Measurements from ENCODE around the gene PSME1.
A peak's percentile ranks its signal among the peaks of the same experiment; 100 is the strongest.
"Not testable (repeated sequence)": the region's sequence is repeated elsewhere in the genome, so short reads cannot be mapped to it uniquely, and the experiment has no call there.

Gene PSME1

DNA sequence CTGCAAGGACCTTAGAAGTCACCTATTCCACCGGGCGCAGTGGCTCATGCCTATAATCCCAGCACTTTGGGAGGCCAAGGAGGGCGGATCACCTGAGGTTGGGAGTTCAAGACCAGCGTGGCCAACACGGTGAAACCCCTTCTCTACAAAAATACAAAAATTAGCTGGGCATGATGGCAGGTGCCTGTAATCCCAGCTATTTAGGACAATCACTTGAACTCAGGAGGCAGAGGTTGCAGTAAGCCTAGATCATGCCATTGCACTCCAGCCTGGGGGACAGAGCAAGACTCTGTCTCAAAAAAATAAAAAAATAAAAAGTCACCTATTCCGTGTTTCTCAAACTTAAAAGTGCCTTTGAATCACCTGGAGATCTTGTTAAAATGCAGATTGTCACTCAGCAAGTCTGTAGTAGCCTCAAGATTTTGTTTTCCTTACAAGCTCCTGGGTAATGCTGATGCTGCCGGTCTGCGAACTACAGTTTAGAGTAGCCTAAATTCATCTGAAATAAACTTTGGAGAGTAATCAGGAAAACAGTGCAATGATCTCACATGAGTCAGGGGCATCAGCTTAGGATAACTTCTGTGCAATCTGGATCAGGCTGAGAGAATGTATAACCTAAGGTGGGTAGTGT, 30.3 kb upstream of the PSME1 start:
- DNase-seq (ENCODE audit: low spot score): not testable (repeated sequence)

DNA sequence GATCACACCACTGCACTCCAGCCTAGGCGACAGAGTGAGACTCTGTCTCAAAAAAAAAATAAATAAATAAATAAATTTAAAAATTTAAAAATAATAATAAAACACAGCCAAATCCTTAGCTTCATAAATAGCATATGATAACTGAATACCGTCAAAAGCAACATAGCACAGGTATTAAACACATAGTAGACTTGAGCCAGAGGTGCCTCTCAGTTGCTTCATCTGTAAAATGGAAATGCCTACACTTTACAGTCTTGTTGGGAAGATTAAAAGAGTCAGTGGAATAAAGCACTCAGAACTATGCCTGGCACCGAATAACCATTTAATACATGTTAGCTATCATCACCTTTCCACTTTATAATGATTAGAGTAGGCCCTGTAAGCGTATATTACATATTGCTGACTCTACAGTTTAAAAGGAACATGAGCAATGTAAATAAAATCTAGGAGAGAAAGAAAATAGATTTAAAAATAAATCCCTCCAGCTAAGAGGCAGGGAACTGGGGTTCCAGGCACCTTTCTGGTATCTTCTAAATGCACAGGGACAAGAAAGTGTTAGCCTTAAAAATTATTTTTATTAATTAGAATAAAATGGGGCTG, 29.2 kb upstream of the PSME1 start:
- DNase-seq (ENCODE audit: low spot score): no peak

DNA sequence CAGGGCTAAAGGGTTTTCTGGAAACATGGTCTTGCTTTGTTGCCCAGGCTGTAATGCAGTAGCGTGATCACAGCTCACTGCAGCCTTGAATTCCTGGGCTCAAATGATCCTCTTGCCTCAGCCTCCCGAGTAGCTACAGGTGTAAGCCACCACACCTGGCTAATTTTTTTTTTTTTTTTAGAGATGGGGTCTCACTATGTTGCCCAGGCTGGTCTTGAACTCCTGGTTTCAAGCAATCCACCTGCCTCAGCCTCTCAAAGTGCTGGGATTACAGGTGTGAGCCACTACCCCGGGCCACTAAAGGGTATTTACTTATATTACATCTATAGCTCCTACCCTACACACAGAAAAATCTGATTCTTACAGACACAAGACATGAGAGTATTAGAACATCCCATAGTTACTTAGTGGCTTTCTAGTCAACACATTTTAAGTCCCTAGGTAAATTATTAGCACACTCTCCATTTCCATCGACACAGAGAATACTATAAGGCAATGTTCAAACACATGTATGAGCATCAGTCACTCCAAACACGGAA, 27.6 kb upstream of the PSME1 start:
- no peak for DNase-seq (ENCODE audit: low spot score)

DNA sequence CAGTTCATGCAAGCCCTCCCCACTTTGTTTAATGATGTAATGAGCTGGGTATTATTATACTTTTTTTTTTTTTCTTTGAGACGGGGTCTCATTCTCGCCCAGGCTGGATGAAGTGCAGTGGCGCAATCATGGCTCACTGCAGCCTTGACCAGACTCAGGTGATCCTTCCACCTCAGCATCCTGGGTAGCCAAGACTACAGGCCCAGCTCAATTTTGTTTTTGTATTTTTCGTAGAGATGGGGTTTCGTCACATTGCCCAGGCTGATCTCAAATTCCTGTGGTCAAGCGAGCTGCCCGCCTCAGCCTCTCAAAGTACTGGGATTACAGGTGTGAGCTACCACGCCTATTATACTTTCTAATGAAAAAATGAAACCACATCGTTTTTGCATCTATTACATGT, 25.9 kb upstream of the PSME1 start:
- DNase-seq (ENCODE audit: low spot score): no peak

DNA sequence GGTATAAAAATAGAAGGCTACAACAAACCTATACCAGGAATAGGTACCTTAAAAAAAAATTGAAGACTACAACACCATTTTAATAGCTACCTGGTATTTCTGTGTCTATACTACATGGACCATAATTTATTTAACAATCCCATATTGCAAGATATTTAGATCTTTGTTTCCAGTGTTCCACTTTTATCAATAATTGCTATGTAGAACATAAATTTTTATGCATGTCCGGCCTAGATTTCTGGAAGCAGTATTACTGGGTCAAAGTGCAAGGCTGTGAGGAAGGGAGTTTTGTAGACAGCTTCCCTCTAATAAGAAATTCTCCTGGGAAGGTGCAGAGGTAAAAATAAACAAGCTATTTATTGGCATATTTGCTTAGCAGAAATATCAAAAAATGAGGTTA, 25.5 kb upstream of the PSME1 start:
- DNase-seq (ENCODE audit: low spot score): no peak

DNA sequence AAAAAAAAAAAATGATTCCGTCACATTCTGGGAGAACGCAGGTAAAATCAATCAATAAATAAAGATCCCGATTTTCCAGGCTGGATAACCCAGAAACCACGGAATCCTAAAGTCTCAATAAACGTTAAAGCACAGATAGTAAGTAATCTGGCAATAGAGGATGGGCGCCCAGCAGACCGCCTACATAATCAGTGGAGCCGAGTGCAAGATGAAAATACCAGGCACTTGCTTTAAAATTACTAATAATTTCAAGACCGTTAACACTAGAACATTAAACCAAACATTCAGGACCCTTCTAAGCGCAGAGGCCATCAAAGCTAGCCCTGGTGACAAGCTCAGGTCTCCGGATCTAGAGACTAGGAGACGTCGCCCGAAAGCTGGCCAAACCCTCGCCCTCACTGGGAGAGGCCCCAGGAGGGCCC, 22.6 kb upstream of the PSME1 start:
- no peak for DNase-seq (ENCODE audit: low spot score)

DNA sequence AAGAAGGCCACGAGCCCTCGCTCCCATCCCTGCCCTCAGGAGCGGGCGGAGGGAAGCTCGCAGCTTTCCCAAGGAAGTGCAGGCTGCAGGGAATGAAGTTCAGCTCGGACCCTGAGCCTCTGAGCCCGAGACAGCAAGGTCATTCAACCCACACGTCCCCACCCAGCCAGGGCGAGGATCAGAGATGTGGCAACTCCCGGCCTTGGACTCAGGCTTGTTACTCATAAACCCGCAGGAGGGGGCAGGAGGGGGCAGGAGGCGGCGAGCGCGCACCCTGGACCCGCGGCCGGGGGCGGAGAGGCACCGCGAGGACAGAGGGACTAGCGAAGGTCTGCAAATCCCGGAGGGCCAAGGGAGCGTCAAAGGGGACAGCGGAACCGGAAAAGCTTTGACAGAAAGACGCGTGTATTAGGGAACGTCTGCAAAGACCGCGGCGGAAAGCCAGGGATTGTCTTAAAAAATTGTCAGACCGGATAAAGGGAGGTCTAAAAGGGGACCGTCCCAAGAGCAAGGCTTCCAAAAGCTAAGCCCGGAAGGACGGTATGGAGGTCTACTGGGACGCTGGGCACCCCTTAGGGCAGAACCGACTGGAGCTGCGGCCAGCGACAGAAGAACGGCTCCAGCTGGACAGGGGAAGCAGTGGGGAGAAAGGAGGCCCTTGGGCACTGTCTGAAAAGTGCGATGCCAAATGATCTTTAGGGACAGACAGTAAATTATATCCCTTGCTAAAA, 22.0 kb upstream of the PSME1 start:
- no peak for DNase-seq (ENCODE audit: low spot score)

DNA sequence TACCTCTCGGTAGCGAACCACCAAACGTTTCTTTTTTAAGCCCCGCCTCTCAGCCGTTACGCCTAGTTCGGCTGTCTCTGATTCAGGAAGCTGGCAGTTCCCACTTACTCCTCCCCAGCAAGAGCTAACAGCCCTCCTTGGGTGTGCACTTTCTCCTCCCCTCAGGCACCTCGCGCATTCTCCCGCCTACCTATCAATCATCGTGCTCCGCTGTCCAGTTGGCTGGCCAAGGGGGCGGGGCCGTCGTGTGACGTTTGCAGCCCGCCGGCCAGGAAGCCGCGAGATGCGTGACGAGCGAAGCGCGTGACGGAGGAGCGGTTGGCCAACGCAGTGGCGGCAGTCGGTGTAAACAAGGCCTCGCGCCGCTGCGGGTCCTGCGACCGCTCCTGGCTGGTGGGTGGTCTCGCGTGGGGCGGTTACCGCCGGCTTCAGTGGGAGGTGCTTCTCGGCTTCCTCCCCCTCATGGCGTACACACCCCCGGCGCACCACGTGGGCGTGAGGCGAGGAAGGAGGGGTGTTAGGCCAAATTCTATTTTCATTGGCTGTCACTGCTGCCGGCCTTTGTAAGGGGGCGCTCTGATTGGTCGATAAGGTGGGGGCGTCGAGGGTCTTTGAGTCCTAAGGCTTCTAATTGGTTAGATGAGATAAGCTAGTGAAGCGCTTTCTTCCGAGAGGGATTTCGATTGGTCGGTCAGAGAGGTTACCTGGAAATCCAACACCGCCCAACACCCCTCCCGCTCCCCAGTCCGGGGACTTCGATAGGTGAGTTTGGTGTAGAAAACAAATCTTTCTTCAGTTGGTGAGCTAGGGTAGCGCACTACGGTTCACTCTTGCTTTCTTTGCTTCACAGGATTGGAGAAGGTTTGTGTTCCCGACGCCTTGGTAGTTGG, 21.2 kb upstream of the PSME1 start, which contains the start of the genes DCAF11 and NRL:
DCAF11 (plus strand) TSS at position 246 of the 890 bp plus-strand sequence. CDS start 818 bp downstream, outside the sequence.
NRL (minus strand) TSS at position 418 of the 890 bp plus-strand sequence. CDS start 32,101 bp downstream, outside the sequence.
- peak; percentile 99 for DNase-seq (ENCODE audit: low spot score)

DNA sequence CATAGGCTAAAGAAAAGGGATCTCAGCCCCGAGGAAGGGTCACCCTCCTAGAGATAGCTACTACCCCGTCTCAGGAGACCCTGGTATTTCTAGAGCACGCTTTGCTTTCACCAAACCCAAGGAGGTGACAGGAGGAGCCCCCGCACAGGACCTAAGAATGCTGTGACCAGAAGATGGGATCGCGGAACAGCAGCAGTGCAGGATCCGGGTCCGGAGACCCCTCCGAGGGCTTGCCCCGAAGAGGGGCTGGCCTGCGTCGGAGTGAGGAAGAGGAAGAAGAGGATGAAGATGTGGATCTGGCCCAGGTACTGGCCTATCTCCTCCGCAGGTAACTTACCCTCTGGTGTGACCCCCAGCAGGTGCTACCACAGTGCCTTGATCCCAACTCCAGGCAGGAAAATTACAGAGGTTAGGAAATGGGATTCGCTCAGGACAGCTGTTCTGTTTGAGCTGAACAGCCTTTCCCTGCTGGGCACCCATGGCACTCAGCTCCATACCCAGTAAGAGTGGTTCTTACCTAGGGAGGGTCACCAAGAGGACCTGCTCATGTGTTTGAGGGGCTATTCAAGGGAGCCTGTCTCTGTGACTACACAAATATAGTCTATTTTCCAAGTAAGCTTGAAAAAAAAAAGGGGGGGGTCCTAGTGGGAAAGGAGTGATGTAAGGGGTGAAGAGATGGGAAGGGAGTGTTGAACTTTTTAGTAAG, 20.4 kb upstream of the PSME1 start:
- DNase-seq (ENCODE audit: low spot score): no peak

DNA sequence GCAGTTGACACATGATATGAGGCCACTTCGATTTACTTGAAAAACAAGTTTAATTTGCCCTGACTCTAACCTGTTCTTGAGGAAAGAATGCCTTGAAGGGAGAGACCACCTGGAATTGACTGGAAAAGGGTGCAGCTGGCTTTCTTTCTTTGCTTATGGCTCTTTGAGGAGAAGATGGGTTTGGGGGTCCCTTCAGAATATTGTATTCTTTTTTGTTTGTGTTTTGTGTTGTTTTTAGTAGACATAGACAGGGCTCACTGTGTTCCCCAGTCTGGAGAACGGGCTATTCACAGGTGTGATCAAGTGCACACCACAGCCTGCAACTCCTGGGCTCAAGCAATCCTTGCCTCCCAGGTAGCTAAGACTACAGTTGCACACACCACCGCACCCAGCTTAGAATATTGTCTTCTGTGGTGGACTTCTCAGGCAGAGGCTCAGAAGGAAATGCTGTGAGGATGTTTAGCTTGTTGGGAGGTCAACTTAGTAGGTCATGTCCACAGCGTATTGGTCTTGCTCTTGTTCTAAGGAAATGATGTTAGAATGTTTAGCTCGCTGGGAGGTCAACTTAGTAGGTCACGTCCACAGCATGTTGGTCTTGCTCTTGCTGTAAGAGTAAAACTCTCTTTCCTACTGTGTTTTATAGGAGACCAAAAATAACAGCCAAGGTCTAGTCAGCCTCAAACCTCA, 19.7 kb upstream of the PSME1 start:
- no peak for DNase-seq (ENCODE audit: low spot score)

DNA sequence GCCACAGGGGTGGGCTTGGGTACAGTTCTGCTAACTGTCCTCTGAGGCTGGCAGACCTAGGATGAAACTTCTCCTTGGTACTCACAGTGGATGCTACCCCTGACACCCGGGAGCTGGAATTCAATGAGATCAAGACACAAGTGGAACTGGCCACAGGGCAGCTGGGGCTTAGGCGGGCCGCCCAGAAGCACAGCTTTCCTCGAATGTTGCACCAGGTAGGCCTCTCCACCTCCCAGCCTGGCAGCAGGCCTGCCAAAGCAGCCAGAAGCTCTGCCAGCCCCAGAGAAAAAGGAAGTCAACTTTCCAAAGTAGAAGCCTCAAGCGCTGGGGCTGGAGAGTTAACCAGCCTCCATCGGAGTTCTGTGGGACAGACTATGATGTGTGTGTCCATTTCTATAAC, 18.8 kb upstream of the PSME1 start:
- no peak for DNase-seq (ENCODE audit: low spot score)

DNA sequence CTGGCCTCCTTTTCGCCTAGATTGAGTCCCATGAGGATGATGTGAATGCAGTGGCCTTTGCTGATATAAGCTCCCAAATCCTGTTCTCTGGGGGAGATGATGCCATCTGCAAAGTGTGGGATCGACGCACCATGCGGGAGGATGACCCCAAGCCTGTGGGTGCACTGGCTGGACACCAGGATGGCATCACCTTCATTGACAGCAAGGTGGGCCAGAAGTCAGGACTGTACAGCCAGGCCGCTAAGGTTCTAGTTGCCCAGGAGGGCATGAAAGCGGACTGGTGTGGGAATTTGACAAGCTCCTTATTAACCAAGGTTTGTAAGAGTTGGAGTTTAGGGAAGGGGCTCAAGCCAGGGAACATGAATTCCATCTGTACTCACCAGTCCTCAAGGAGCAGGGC, 16.3 kb upstream of the PSME1 start:
- no peak for DNase-seq (ENCODE audit: low spot score)

DNA sequence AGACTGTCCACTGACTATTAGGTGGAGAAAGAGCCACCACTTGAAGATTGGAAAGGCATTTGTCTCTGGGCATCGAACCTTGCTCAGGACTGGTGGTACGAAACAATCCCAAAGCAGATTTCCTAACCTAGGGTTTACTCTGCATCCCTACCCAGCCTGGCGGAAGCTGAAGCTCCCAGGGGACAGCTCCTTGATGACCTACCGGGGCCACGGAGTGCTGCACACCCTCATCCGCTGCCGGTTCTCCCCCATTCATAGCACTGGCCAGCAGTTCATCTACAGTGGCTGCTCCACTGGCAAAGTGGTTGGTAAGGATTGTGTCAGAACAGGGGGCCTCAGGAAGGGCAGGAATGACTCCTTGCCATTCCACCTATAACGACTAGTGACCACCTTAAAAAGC, 14.8 kb upstream of the PSME1 start:
- no peak for DNase-seq (ENCODE audit: low spot score)

DNA sequence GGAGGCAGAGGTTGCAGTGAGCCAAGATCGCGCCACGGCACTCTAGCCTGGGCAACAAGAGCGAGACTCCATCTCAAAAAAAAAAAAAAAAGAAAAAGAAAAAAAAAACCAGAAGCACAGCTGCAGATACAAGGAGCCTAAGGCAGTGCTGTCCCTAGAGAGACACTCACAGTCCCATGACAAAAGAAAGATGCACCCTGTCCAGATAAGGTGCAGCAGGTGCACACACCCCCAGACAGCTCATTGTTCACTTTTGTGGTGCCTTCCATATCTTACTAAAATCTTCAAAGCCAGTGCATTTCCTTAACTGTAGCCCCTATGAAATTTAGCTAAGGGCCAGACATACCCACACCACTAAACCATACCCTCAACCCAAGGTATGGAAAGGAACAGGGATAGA, 13.6 kb upstream of the PSME1 start:
- DNase-seq (ENCODE audit: low spot score): no peak

DNA sequence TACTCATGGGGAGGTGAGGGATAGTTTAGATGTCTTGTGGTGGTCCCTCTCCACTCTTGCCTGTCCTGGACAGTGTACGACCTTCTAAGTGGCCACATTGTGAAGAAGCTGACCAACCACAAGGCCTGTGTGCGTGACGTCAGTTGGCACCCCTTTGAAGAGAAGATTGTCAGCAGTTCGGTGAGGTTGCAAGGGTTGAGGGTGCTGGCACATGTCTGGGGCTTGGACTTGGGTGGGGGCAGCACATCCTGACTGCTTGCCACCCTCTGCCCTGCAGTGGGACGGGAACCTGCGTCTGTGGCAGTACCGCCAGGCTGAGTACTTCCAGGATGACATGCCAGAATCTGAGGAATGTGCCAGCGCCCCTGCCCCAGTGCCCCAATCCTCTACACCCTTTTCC, 13.1 kb upstream of the PSME1 start:
- DNase-seq (ENCODE audit: low spot score): no peak

DNA sequence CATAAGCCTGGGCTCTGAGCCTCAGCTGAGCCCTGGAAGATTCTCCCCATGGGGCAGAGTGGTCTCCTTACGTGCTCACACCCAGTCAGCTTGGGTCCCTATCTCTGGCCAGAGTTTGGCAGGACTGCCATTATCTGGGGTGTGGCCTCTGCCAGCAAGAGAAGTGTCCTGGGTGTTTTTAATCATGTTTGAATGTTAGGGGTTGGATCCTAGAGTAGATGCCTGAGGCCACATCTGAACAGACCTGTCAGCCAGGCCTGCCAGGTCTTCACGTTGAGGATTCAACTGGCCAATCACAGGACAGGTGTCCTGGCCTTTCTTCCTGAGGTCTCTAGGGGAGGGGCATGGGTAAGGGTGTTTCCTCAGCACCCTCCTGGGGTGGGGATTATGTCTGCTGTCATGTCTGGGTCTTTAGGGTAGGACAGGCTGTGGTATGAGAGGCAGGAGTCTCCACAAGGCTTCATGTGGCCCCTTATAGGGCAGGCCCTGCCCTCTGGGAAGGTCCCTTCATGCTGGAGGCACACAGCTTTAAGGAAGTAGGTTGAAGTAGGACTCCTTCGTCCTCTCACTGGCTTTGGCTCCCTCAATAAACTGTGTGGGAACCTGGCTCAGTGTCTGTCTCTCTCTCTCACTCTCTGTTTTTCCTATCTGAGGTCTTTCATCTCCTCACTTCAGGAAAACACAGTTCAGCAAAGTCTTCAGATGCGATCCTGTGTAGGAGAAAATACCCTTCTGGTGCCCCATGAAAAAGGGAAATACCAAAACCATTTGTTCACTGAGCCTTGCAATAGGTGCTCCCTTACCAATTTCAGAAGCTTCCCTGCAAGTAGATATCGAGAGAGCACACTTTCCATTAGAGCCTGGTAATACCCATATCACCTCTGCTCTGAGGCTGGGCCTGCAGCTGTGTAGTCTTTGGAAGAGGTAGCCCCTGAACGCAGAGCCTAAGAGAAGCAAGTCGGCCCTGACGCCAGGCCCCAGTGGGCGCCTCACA, 12.3 kb upstream of the PSME1 start:
- DNase-seq (ENCODE audit: low spot score): no peak

DNA sequence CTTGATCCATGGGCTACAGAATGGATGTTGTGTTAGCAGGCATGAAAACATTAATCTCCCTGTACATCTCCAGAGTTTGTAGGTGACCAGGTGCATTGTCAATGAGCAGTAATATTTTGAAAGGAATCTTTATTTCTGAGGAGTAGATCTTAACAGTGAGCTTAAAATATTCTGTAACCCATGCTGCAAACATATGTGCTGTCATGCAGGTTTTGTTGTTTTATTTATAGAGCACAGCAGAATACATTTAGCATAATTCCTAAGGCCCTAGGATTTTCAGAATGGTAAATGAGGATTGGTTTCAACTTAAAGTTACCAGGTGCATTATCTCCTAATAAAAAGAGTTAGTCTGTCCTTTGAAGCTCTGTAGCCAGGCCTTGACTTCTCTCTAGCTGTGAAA, 9.1 kb upstream of the PSME1 start:
- no peak for DNase-seq (ENCODE audit: low spot score)

DNA sequence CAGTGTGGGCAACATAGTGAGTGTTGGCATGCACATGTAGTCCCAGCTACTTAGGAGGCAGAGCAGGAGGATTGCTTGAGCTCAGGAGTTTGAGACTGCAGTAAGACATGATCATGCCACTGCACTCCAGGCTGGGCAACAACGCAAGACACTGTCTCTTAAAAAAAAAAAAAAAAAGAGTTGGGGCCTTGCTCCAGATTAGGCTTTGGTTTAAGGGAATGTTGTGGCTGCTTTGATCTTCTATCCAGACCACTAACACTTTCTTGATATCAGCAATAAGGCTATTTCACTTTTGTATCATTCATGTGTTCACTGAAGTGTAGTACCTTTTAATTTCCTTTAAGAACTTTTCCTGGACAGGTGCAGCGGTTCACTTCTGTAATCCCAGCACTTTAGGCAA, 8.3 kb upstream of the PSME1 start:
- DNase-seq (ENCODE audit: low spot score): no peak

DNA sequence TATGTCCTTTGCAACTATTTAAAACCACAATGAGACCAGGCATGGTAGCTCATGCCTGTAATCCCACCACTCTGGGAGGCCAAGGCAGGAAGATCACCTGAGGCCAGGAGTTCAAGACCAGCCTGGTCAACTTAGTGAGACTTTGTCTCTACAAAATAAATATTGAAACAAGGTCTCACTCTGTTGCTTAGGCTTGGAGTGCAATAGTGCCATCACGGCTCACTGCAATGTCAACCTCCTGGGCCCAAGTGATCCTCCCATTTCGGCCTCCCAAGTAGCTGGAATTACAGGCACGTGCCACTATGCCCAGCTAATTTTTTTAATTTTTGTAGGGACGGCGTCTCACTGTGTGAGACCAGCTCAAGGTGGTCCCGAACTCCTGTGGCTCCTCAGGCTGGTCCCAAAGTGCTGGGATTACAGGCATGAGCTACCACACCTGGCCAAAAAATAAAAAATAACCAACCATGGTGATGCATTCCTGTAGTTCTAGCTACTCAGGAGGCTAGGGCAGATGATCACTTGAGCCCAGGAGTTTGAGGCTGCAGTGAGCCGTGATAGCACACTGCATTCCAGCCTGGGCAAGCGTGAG, 6.5 kb upstream of the PSME1 start:
- DNase-seq (ENCODE audit: low spot score): no peak

All from left forelimb (tissue), 1 donor.